Ishikawa (cell line): ENCODE measurements around the gene ABHD2.

Source experiments
- CEBPB ChIP-seq: IDR thresholded peaks from 2 replicates; pipeline ENCODE4 v1.6.1; 2012
- CREB1 ChIP-seq: IDR thresholded peaks from 2 replicates; pipeline ENCODE4 v1.6.1; 2012; ENCODE audit warnings: low read depth
- EGR1 ChIP-seq: IDR thresholded peaks from 2 replicates; pipeline ENCODE4 v1.6.1; 2012
- EP300 ChIP-seq: IDR thresholded peaks from 2 replicates; pipeline ENCODE4 v1.6.1; 2012; ENCODE audit warnings: borderline replicate concordance
- FOXM1 ChIP-seq: IDR thresholded peaks from 2 replicates; pipeline ENCODE4 v1.6.1; 2012; ENCODE audit warnings: low read depth, borderline replicate concordance
- MAX ChIP-seq: IDR thresholded peaks from 2 replicates; pipeline ENCODE4 v1.6.1; 2012
- NFIC ChIP-seq: IDR thresholded peaks from 2 replicates; pipeline ENCODE4 v1.6.1; 2012
- RAD21 ChIP-seq: IDR thresholded peaks from 2 replicates; pipeline ENCODE4 v1.6.1; 2012; ENCODE audit warnings: low read depth
- REST ChIP-seq: IDR thresholded peaks from 2 replicates; pipeline ENCODE4 v1.6.1; 2012; ENCODE audit warnings: low read depth, mild to moderate bottlenecking
- TAF1 ChIP-seq: IDR thresholded peaks from 2 replicates; pipeline ENCODE4 v1.6.1; 2012; ENCODE audit warnings: low read depth, mild to moderate bottlenecking
- TCF12 ChIP-seq: IDR thresholded peaks from 2 replicates; pipeline ENCODE4 v1.6.1; 2012; ENCODE audit warnings: low read depth
- TEAD4 ChIP-seq: IDR thresholded peaks from 2 replicates; pipeline ENCODE4 v1.6.1; 2012
- USF1 ChIP-seq: IDR thresholded peaks from 2 replicates; pipeline ENCODE4 v1.6.1; 2012
- YY1 ChIP-seq: IDR thresholded peaks from 2 replicates; pipeline ENCODE4 v1.6.1; 2012; ENCODE audit warnings: low read depth
- ZBTB7A ChIP-seq: IDR thresholded peaks from 2 replicates; pipeline ENCODE4 v1.6.1; 2012; ENCODE audit warnings: low read depth

ABHD2 gene

DNA sequence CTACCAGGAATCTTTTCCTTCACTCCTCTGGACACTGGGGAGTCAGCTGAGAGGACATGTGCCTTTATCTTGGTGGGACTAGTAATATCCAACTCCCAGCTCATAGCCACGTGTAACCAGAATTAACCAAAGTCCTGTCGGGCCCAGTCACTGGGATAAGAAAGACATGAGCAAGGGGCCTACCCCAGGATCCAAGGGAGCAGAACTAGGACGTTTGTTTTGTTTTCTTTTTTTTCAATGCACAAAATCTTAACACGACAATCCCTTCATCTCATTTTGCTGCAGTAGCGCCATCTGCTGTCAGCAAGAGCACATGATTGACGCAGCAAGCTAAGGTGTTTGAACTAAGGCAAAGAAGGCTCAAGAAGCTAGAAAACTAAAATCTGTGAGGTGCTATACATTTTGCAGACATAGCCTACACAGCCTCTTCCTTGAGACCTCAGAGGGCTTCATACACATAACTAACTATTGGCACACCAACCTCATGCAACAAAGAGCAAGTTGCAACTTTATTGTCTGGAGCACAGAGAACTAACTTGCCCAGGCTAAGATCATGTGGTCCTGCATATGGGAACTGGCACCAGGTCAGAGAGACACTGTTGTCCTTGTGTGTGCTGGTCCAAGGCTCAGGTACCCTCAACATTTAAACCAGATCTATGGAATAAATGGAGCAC, 89.5 kb downstream of the ABHD2 start:
- no peak for TF ChIP-seq MAX
- peak; percentile 85 for TF ChIP-seq RAD21
- no peak for TF ChIP-seq CEBPB
- TF ChIP-seq EP300, result no peak

- no peak for TF ChIP-seq TAF1
- TF ChIP-seq YY1, result no peak
- no peak for TF ChIP-seq TCF12
These were observed 90.2 kb downstream of the ABHD2 start for GRCh38 chr15:89178307-89178977.

DNA sequence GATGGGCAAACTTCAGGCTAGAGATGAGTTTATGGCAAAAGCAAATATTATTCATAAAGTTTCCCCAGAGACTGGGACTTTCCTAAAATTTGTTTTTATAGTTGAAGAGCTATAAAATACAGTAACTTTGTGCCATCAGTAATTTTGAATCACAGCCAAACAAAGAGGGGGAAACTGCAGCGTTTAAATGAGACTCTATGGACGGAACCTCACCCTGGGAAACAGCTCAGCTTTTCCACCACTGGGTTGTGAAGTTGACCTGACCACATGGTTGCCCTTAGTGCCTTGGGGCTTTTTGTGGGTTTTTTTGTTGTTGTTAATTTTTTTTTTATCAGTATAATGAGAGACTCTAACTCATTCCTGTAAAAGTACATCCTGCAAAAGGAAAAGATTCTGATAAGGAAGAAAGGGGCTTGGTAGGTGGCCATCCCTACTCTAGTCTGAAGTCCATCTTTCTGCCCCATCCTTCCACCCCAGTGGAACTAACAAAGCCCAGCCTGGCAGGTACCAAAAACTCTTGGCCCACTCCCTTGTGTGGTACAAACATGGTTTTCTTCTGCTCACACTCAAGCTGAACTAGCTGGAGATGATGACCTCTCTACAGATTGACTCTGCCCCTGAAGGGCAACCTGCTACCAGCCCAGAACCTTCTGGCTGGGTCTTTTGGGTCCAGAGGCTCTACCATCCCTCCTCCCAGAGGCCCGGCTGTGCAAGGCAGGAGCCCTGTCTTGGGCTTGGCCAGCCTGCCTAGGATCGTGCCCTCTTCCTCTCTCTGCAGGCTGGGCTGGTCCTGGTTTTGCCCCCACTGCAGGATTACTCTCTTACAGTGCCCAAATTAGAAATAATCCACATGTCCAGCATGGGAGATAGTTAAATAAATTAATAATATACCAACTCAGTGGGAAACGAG, 92.0 kb downstream of the ABHD2 start:
- TF ChIP-seq MAX, result no peak
- no peak for TF ChIP-seq REST
- TF ChIP-seq FOXM1, result no peak
- no peak for TF ChIP-seq RAD21
- TF ChIP-seq TCF12, result no peak
- no peak for TF ChIP-seq CREB1
- TF ChIP-seq EGR1, result no peak
- no peak for TF ChIP-seq YY1
- TF ChIP-seq EP300, result no peak
- no peak for TF ChIP-seq NFIC
- no peak for TF ChIP-seq USF1
- no peak for TF ChIP-seq TEAD4
- TF ChIP-seq TAF1, result no peak
- no peak for TF ChIP-seq ZBTB7A

GRCh38 chr15:89184357-89184756, 96.1 kb downstream of the ABHD2 start:
- no peak for TF ChIP-seq TCF12
- TF ChIP-seq CEBPB, result no peak
- no peak for TF ChIP-seq RAD21
- TF ChIP-seq CREB1, result no peak
- no peak for TF ChIP-seq EGR1
- TF ChIP-seq NFIC, result no peak
- TF ChIP-seq REST, result no peak
- TF ChIP-seq MAX, result no peak
- TF ChIP-seq ZBTB7A, result no peak
- no peak for TF ChIP-seq TEAD4
- TF ChIP-seq EP300, result no peak
- no peak for TF ChIP-seq FOXM1
- TF ChIP-seq TAF1, result no peak
- no peak for TF ChIP-seq USF1
- no peak for TF ChIP-seq YY1

GRCh38 chr15:89184886-89185526, 96.8 kb downstream of the ABHD2 start:
- TF ChIP-seq RAD21, result no peak
